HCT116 (cell line): ENCODE measurements around the gene ITGAL. TPM values are rescaled to one million over a fixed set of nuclear protein-coding genes. Genes with fewer than 3 reads are reported as not detected.

Experiments used
- ATAC-seq: fragments of 200-7000 bp; cut with Tn5 transposase; 2 replicates; pipeline ENCODE4 v1.9.1; 2020; ENCODE audit warnings: mild to moderate bottlenecking, moderate library complexity
- BruUV-seq: library from RNA; stranded (reverse); fragments of 400-500 nt; replicated peaks from 2 replicates; lab custom pipeline; 2021; lab: Mats Ljungman, UMichigan
- CTCF ChIA-PET: fragments of 300-600 bp; sonication (Branson Sonifier 250); formaldehyde crosslinking; loops from one replicate; lab custom pipeline; 2021; ENCODE audit warnings: antibody characterized with exemption; lab: Charles Lee
- POLR2A ChIA-PET: fragments of 300-600, 350-600 bp; sonication (Branson Sonifier 250); formaldehyde crosslinking; loops from one replicate; lab custom pipeline; 2021; ENCODE audit warnings: antibody characterized with exemption; lab: Charles Lee
- RAD21 ChIA-PET, 2 experiments: fragments of 300-600 bp; sonication (Branson Sonifier 250); formaldehyde crosslinking; loops; one replicate each; lab custom pipeline; 2023; ENCODE audit warnings: low total read pairs in 2 of 2; ENCODE audit not compliant: uncharacterized antibody in 2 of 2, unreplicated experiment in 2 of 2, low non-redundant PET in 1 of 2; lab: Charles Lee
- DNase-seq: peaks from one replicate; pipeline ENCODE4 v3.0.0-alpha.2; 2010; ENCODE audit warnings: low read depth, low spot score
- H2AFZ ChIP-seq: fragments of 200-600 bp; shearing (Covaris generic), sonication (generic); 2 replicates; pipeline ENCODE4 v1.6.1; 2017; ENCODE audit warnings: low read depth, mixed run types, mixed read lengths, antibody characterized with exemption, low read length; ENCODE audit not compliant: poor library complexity, severe bottlenecking
- H3K27ac ChIP-seq: 2 replicates; pipeline ENCODE4 v1.5.1; 2012; ENCODE audit warnings: low read depth, low read length
- H3K27me3 ChIP-seq: fragments of 200-600 bp; sonication (generic); 2 replicates; pipeline ENCODE4 v1.6.1; 2016; ENCODE audit warnings: mixed run types, low read length, mixed read lengths; ENCODE audit not compliant: insufficient read depth
- H3K36me3 ChIP-seq, 2 experiments: fragments of 200-500 bp in 1 of 2; fragments of 200-600 bp in 1 of 2; sonication (Bioruptor generic) in 1 of 2; sonication (generic) in 1 of 2; 2 replicates each; pipeline versions ENCODE4 v1.5.1 to v1.6.1; 2014 to 2016; ENCODE audit warnings: low read length in 2 of 2, inconsistent platforms in 1 of 2, mixed read lengths in 1 of 2, mixed run types in 1 of 2; ENCODE audit not compliant: insufficient read depth in 2 of 2, control insufficient read depth in 1 of 2
- H3K4me1 ChIP-seq, 2 experiments: fragments of 200-600 bp in 1 of 2; sonication (generic) in 1 of 2; 2 replicates each; pipeline versions ENCODE4 v1.5.1 to v1.6.1; 2012 to 2017; ENCODE audit warnings: low read length in 2 of 2, inconsistent platforms in 1 of 2, mild to moderate bottlenecking in 1 of 2, mixed read lengths in 1 of 2, mixed run types in 1 of 2, moderate library complexity in 1 of 2; ENCODE audit not compliant: insufficient read depth in 2 of 2, control insufficient read depth in 1 of 2
- H3K4me2 ChIP-seq: fragments of 200-600 bp; sonication (generic); 2 replicates; pipeline ENCODE4 v1.6.1; 2017; ENCODE audit warnings: mixed run types, low read length, mixed read lengths
- H3K4me3 ChIP-seq, 2 experiments: fragments of 200-600 bp in 1 of 2; sonication (generic) in 1 of 2; replicated peaks in 1 of 2; 2 replicates each; pipeline ENCODE4 v1.5.1; 2011 to 2016; ENCODE audit warnings: low read length in 2 of 2, control low read depth in 1 of 2, low read depth in 1 of 2, mild to moderate bottlenecking in 1 of 2, mixed read lengths in 1 of 2, mixed run types in 1 of 2
- H3K79me2 ChIP-seq: fragments of 200-600 bp; sonication (generic); 2 replicates; pipeline ENCODE4 v1.6.1; 2017; ENCODE audit warnings: mild to moderate bottlenecking, mixed run types, low read length, moderate library complexity, mixed read lengths; ENCODE audit not compliant: insufficient read depth
- H3K9ac ChIP-seq: fragments of 200-600 bp; sonication (generic); 2 replicates; pipeline ENCODE4 v1.6.1; 2016; ENCODE audit warnings: low read length, mixed read lengths
- H3K9me2 ChIP-seq: fragments of 200-600 bp; sonication (generic), shearing (Covaris generic); 2 replicates; pipeline ENCODE4 v1.6.1; 2017; ENCODE audit warnings: mixed run types, mild to moderate bottlenecking, moderate library complexity; ENCODE audit not compliant: insufficient read depth
- H3K9me3 ChIP-seq, 2 experiments: fragments of 200-500 bp in 1 of 2; fragments of 200-600 bp in 1 of 2; sonication (Bioruptor generic) in 1 of 2; sonication (generic) in 1 of 2; 2 replicates each; pipeline ENCODE4 v1.6.1; 2014 to 2017; ENCODE audit warnings: low read length in 2 of 2, mixed read lengths in 2 of 2, inconsistent platforms in 1 of 2, low read depth in 1 of 2, mild to moderate bottlenecking in 1 of 2, mixed run types in 1 of 2, moderate library complexity in 1 of 2; ENCODE audit not compliant: control insufficient read depth in 1 of 2, insufficient read depth in 1 of 2
- H4K20me1 ChIP-seq: fragments of 200-600 bp; sonication (generic), shearing (Covaris generic); 2 replicates; pipeline ENCODE4 v1.6.1; 2017; ENCODE audit warnings: mixed run types, mild to moderate bottlenecking, moderate library complexity; ENCODE audit not compliant: insufficient read depth
- EGR1 ChIP-seq: IDR thresholded peaks from 2 replicates; pipeline ENCODE4 v1.6.1; 2012; ENCODE audit warnings: low read depth
- EZH2phosphoT487 ChIP-seq: fragments of 200-600 bp; IDR thresholded peaks from 2 replicates; pipeline ENCODE4 v1.6.1; 2018; ENCODE audit warnings: antibody characterized with exemption, borderline replicate concordance
- MAX ChIP-seq: IDR thresholded peaks from 2 replicates; pipeline ENCODE4 v1.6.1; 2012
- POLR2A ChIP-seq: IDR thresholded peaks from 2 replicates; pipeline ENCODE4 v1.7.0; 2011; ENCODE audit warnings: borderline replicate concordance; ENCODE audit not compliant: insufficient read depth, insufficient read length; ENCODE audit errors: extremely low read depth
- POLR2AphosphoS5 ChIP-seq: IDR thresholded peaks from 2 replicates; pipeline ENCODE4 v1.6.1; 2011; ENCODE audit warnings: mild to moderate bottlenecking, low read depth, low read length, moderate library complexity
- RAD21 ChIP-seq: IDR thresholded peaks from 2 replicates; pipeline ENCODE4 v1.6.1; 2012; ENCODE audit warnings: low read depth, mild to moderate bottlenecking
- SIN3A ChIP-seq: IDR thresholded peaks from 2 replicates; pipeline ENCODE4 v1.6.1; 2012; ENCODE audit warnings: low read depth
- SRF ChIP-seq: IDR thresholded peaks from 2 replicates; pipeline ENCODE4 v1.6.1; 2012; ENCODE audit warnings: low read depth
- ZFX ChIP-seq: fragments of 450-650 bp; IDR thresholded peaks from 2 replicates; pipeline ENCODE4 v1.6.1; 2017
- intact Hi-C: fragments of 100-400 bp; cut with micrococcal nuclease; formaldehyde crosslinking; loops from 2 replicates; pipeline ENCODE4 v1.10.0; 2022
- total RNA-seq: library from RNA; stranded (reverse); gene quantifications from one replicate; pipeline ENCODE4 v1.2.1, GENCODE V29; 2021; ENCODE audit not compliant: unreplicated experiment
- TF ChIP-seq, protein P1 (sequence below): IDR thresholded peaks from 2 replicates; pipeline ENCODE4 v1.6.1; 2012
- TF ChIP-seq, protein P2 (sequence below): IDR thresholded peaks from 2 replicates; pipeline ENCODE4 v1.6.1; 2011; ENCODE audit warnings: mild to moderate bottlenecking, low read length, moderate library complexity; ENCODE audit not compliant: insufficient replicate concordance; ENCODE audit errors: extremely low read depth

The ITGAL gene
- total RNA-seq, 1 experiment from 2014 or later: 1.4 TPM

DNA sequence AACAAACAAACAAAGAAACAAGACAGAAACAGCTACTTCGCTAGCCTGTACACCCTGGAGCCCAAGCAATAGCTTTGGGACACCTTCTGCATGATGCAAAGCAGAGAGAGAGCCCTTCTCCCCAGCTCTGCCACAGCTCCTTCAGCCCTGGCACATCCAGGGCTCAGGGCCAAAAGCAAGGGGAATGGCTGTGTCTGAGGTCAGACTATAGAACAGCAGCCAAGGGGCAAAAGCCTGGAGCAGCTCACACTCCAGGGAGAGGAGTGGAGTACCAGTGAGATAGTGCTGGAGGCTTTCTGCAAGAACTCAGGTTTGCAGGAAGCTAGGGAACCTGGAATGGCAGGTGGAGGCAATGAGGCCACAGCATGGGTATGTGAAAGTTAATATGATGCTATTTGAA lies 15.3 kb upstream of the ITGAL start:
- H3K4me3 ChIP-seq: no peak overlapping the region
- POLR2A ChIA-PET: interaction anchor here (1.1 kb wide), 1 partner anchor 19 kb away, joined by 8 read pairs; no protein-coding TSS in a partner anchor
- RAD21 ChIA-PET: no interaction called here
- intact Hi-C loops: no loop called here
- H3K9me3 ChIP-seq: no peaks in the 10 kb centered on the region
- no peak overlapping the region for H3K27ac ChIP-seq
- H3K27me3 ChIP-seq: no peaks in the 10 kb centered on the region
- H3K36me3 ChIP-seq: no peaks in the 10 kb centered on the region
- no peak overlapping the region for H3K9ac ChIP-seq
- TF ChIP-seq POLR2AphosphoS5 (no peak), SIN3A (no peak), POLR2A (no peak), EZH2phosphoT487 (no peak), MAX (no peak), ZFX (no peak), SRF (no peak), EGR1 (no peak), RAD21 (no peak)
- TF ChIP-seq, protein P1, sequence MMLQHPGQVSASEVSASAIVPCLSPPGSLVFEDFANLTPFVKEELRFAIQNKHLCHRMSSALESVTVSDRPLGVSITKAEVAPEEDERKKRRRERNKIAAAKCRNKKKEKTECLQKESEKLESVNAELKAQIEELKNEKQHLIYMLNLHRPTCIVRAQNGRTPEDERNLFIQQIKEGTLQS: no peak
- TF ChIP-seq, protein P2, sequence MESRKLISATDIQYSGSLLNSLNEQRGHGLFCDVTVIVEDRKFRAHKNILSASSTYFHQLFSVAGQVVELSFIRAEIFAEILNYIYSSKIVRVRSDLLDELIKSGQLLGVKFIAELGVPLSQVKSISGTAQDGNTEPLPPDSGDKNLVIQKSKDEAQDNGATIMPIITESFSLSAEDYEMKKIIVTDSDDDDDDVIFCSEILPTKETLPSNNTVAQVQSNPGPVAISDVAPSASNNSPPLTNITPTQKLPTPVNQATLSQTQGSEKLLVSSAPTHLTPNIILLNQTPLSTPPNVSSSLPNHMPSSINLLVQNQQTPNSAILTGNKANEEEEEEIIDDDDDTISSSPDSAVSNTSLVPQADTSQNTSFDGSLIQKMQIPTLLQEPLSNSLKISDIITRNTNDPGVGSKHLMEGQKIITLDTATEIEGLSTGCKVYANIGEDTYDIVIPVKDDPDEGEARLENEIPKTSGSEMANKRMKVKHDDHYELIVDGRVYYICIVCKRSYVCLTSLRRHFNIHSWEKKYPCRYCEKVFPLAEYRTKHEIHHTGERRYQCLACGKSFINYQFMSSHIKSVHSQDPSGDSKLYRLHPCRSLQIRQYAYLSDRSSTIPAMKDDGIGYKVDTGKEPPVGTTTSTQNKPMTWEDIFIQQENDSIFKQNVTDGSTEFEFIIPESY: no peak
- DNase-seq: no peak
- H4K20me1 ChIP-seq: no peaks in the 10 kb centered on the region
- ATAC-seq: no peak
- no peaks in the 10 kb centered on the region for H3K9me2 ChIP-seq
- H3K79me2 ChIP-seq: no peaks in the 10 kb centered on the region
- no TSS peak for BruUV-seq
- H2AFZ ChIP-seq: no peak overlapping the region
- no peaks in the 10 kb centered on the region for H3K4me1 ChIP-seq
- CTCF ChIA-PET: no interaction called here
- no peak overlapping the region for H3K4me2 ChIP-seq
